Neural progenitor cell (in vitro differentiated cells): ENCODE results near the gene SON. TPM values are rescaled to one million over a fixed set of nuclear protein-coding genes. Genes with fewer than 3 reads are reported as not detected.

Experiments
- DNase-seq: peaks from one replicate; pipeline ENCODE4 v3.0.0-alpha.2; 2016; ENCODE audit warnings: low spot score
- H2AFZ ChIP-seq: fragments of 200-600 bp; sonication (generic); replicated peaks from 2 replicates; pipeline ENCODE4 v1.6.1; 2016; ENCODE audit warnings: antibody characterized with exemption
- H3F3A ChIP-seq: fragments of 200-600 bp; sonication (generic); 2 replicates; pipeline ENCODE4 v1.6.1; 2016; ENCODE audit warnings: antibody characterized with exemption, low read depth
- H3K27ac ChIP-seq: fragments of 200-600 bp; sonication (generic); 2 replicates; pipeline ENCODE4 v1.5.1; 2016; ENCODE audit warnings: mild to moderate bottlenecking
- H3K27me3 ChIP-seq: fragments of 200-600 bp; sonication (generic); 2 replicates; pipeline ENCODE4 v1.6.1; 2016; ENCODE audit warnings: mild to moderate bottlenecking, moderate library complexity
- H3K36me3 ChIP-seq: fragments of 200-600 bp; sonication (generic); 2 replicates; pipeline ENCODE4 v1.5.1; 2016
- H3K4me1 ChIP-seq: fragments of 200-600 bp; sonication (generic); 2 replicates; pipeline ENCODE4 v1.6.1; 2016; ENCODE audit warnings: mixed run types
- H3K4me2 ChIP-seq: fragments of 200-600 bp; sonication (generic); 2 replicates; pipeline ENCODE4 v1.6.1; 2016
- H3K4me3 ChIP-seq: fragments of 200-600 bp; sonication (generic); 2 replicates; pipeline ENCODE4 v1.5.1; 2016
- H3K79me2 ChIP-seq: fragments of 200-600 bp; sonication (generic); 2 replicates; pipeline ENCODE4 v1.6.1; 2016; ENCODE audit warnings: low read depth
- H3K9ac ChIP-seq: fragments of 200-600 bp; sonication (generic); 2 replicates; pipeline ENCODE4 v1.6.1; 2016
- H3K9me3 ChIP-seq: fragments of 200-600 bp; sonication (generic); 2 replicates; pipeline ENCODE4 v1.5.1; 2016; ENCODE audit warnings: low read depth
- H4K20me1 ChIP-seq: fragments of 200-600 bp; sonication (generic); 2 replicates; pipeline ENCODE4 v1.6.1; 2016; ENCODE audit warnings: low read depth
- H3K27ac Mint-ChIP-seq: 3 replicates; pipeline ENCODE4 v1.8.0; 2021; ENCODE audit warnings: mixed read lengths
- H3K27me3 Mint-ChIP-seq: 2 replicates; pipeline ENCODE4 v1.8.0; 2022; ENCODE audit warnings: low read depth, mild to moderate bottlenecking, inconsistent platforms, moderate library complexity, mixed read lengths; ENCODE audit not compliant: insufficient read depth
- H3K36me3 Mint-ChIP-seq: 3 replicates; pipeline ENCODE4 v1.8.0; 2021; ENCODE audit warnings: mixed read lengths
- H3K4me1 Mint-ChIP-seq: 3 replicates; pipeline ENCODE4 v1.8.0; 2021; ENCODE audit warnings: mixed read lengths
- H3K4me3 Mint-ChIP-seq: 3 replicates; pipeline ENCODE4 v1.8.0; 2021; ENCODE audit warnings: mild to moderate bottlenecking, moderate library complexity, mixed read lengths
- H3K9me3 Mint-ChIP-seq: 3 replicates; pipeline ENCODE4 v1.8.0; 2020; ENCODE audit warnings: mixed read lengths
- CTCF ChIP-seq: fragments of 200-600 bp; sonication (generic); IDR thresholded peaks from 2 replicates; pipeline ENCODE4 v1.5.1; 2017; ENCODE audit warnings: antibody characterized with exemption, mild to moderate bottlenecking
- EZH2 ChIP-seq: fragments of 200-600 bp; sonication (generic); IDR thresholded peaks from 2 replicates; pipeline ENCODE4 v1.6.1; 2017; ENCODE audit warnings: antibody characterized with exemption, mild to moderate bottlenecking, moderate library complexity
- EZH2phosphoT487 ChIP-seq: fragments of 200-600 bp; sonication (generic); IDR thresholded peaks from 2 replicates; pipeline ENCODE4 v1.6.1; 2017; ENCODE audit warnings: antibody characterized with exemption
- total RNA-seq: library from RNA; depleted of rRNA; stranded (reverse); fragments of >200 nt; gene quantifications from 2 replicates; pipeline ENCODE4 v1.2.3, GENCODE V29; 2015; ENCODE audit warnings: low replicate concordance

The SON gene
- total RNA-seq, 1 donor from 2014 or later, result 200 TPM

- Histone ChIP-seq H3K36me3 (peaks cover 15% of the 10 kb centered on the region), H3K79me2 (no peaks in the 10 kb centered on the region), H3K9ac (no peak overlapping the region), H3K4me2 (no peak overlapping the region), H3K4me1 (no peaks in the 10 kb centered on the region), H3F3A (no peaks in the 10 kb centered on the region), H2AFZ (no peak overlapping the region), H3K9me3 (no peaks in the 10 kb centered on the region), H3K27me3 (no peaks in the 10 kb centered on the region), H4K20me1 (no peaks in the 10 kb centered on the region), H3K27ac (no peak overlapping the region), H3K4me3 (no peak overlapping the region)
- Mint-ChIP-seq H3K36me3 (peaks cover 31% of the 10 kb centered on the region), H3K27me3 (no peaks in the 10 kb centered on the region), H3K27ac (no peak overlapping the region), H3K4me1 (no peaks in the 10 kb centered on the region), H3K9me3 (no peaks in the 10 kb centered on the region), H3K4me3 (no peak overlapping the region)
- TF ChIP-seq CTCF, result no peak
- no peak for TF ChIP-seq EZH2
- TF ChIP-seq EZH2phosphoT487, result no peak
- no peak for DNase-seq
These were observed 23.9 kb upstream of the SON start for GRCh38 chr21:33518899-33519298.

DNA sequence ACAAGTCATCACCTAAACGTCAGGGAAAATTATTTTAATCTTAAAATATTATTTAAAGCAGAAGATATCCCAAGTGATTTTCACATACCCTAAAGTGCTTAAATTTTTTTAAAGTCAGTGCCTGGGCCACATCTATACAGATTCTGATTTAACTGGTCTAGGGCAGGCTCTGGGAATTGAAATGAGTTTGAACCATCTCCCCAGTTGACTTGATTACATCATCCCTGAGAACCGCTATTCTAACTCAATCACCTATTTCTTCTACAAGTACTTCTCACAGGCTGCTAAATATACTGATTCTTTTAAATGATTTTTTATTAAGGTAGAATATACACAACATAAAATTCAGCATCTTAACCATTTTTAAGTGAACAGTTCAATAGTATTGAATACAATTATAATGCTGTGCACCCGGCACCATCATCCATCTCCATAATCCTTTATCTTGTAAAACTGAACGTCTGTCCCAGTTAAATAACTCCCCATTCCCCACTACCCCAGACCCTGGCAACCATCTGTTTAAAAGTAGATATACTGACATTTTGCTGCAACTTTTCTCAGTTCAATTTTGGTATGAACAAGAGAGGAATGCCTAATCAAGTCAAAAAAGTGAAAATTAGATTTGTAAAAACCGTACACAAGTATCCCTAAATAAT lies 20.4 kb upstream of the SON start:
- Mint-ChIP-seq H3K36me3 (peaks cover 15% of the 10 kb centered on the region), H3K4me1 (no peaks in the 10 kb centered on the region), H3K4me3 (no peak overlapping the region), H3K27ac (no peak overlapping the region), H3K9me3 (no peaks in the 10 kb centered on the region), H3K27me3 (no peaks in the 10 kb centered on the region)
- H3K36me3 ChIP-seq, result peaks cover 14% of the 10 kb centered on the region
- H3K27ac ChIP-seq, result no peak overlapping the region
- H4K20me1 ChIP-seq, result no peaks in the 10 kb centered on the region
- H2AFZ ChIP-seq, result no peak overlapping the region
- no peaks in the 10 kb centered on the region for H3K4me1 ChIP-seq
- no peak overlapping the region for H3K4me2 ChIP-seq
- no peaks in the 10 kb centered on the region for H3K9me3 ChIP-seq
- no peak for TF ChIP-seq EZH2phosphoT487
- TF ChIP-seq CTCF, result no peak
- TF ChIP-seq EZH2, result no peak
- no peak overlapping the region for H3K9ac ChIP-seq
- H3F3A ChIP-seq, result peaks cover 11% of the 10 kb centered on the region
- no peaks in the 10 kb centered on the region for H3K27me3 ChIP-seq
- no peaks in the 10 kb centered on the region for H3K79me2 ChIP-seq
- no peak overlapping the region for H3K4me3 ChIP-seq
- no peak for DNase-seq

DNA sequence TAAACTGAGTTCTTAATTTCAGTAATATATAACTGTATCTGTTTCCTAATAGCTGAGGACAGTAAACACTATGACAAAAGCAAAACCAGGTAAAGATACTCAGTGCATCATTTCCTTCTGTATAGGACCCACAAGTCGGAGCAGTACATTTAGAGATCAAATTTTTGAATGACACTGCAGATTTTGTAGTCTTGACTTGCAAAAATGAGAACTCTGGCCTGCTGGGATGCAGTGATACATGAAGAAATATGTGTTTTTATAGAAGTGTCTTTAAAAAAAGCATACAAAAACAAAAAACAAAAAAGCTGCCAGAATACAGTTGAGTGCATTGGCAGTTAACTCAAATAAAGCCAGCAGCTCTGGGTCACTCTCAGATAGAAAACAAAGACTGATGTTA lies 19.9 kb upstream of the SON start:
- Mint-ChIP-seq H3K27ac (no peak overlapping the region), H3K4me1 (no peaks in the 10 kb centered on the region), H3K4me3 (no peak overlapping the region), H3K27me3 (no peaks in the 10 kb centered on the region), H3K36me3 (peaks cover 16% of the 10 kb centered on the region), H3K9me3 (no peaks in the 10 kb centered on the region)
- peaks cover 14% of the 10 kb centered on the region for H3K36me3 ChIP-seq
- H3K4me2 ChIP-seq, result no peak overlapping the region
- peaks cover 11% of the 10 kb centered on the region for H3F3A ChIP-seq
- no peaks in the 10 kb centered on the region for H3K9me3 ChIP-seq
- H3K27me3 ChIP-seq, result no peaks in the 10 kb centered on the region
- H4K20me1 ChIP-seq, result no peaks in the 10 kb centered on the region
- DNase-seq, result no peak
- no peak overlapping the region for H3K27ac ChIP-seq
- H3K9ac ChIP-seq, result no peak overlapping the region
- no peak overlapping the region for H2AFZ ChIP-seq
- no peak overlapping the region for H3K4me3 ChIP-seq
- TF ChIP-seq EZH2phosphoT487, result no peak
- TF ChIP-seq CTCF, result no peak
- TF ChIP-seq EZH2, result no peak
- no peaks in the 10 kb centered on the region for H3K79me2 ChIP-seq
- no peaks in the 10 kb centered on the region for H3K4me1 ChIP-seq
